ENCODE measurements around the gene ZNF516. TPM values are rescaled to one million over a fixed set of nuclear protein-coding genes. Genes with fewer than 3 reads are reported as not detected.
A peak's percentile ranks its signal among the peaks of the same experiment; 100 is the strongest.

ZNF516 gene
- polyA plus RNA-seq, 3 donors = 5.0 to 41.9 (median 8.6) TPM

DNA sequence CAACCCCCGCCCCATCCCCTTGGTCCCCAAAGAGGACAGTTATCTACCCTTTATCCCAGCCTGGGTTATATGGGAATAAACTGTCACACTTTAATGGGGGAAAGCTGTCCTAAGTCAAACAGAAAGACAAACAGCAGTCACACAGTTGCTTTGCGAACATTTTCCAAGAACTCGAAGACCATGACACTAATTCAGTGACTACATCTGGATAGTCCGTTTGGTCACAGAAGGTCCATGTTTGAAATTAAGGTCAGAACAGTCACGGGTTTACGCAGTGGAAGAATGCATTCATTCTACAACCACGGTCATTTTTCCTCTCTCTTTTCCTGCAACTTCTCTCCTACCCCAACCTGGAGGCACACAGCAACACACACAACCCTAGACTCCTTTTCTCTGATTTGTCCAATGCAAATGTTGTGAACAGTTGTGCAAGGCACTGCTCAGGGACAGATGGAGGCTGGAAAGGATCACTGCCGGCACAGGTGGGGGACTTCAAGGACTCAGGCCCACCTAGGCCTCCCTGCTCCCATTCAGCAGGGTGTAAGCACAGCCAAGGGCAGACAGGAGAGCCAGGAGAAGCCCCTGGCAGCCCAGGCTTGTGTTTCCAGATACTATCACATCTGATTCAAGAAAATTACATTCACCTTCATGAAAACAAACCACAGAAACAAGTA, 39.9 kb downstream of the ZNF516 start:
- Mint-ChIP-seq H3K9me3 (no peaks in the 10 kb centered on the region), H3K27me3 (ENCODE audit: low read depth in 3 of 3) (no peaks in the 10 kb centered on the region), H3K4me3 (no peak overlapping the region), H3K4me1 (peaks cover 69% of the 10 kb centered on the region), H3K27ac (peak overlapping the region in 6 of 7 donors; percentile 4 to 79 (median 68)), H3K36me3 (peaks cover 32 to 45% of the 10 kb centered on the region in 2 donors)
- Histone ChIP-seq H3K36me3 (replicated peaks in 1 of 2; ENCODE audit: control insufficient read depth in 1 of 2, insufficient read depth in 2 of 2, low read length in 2 of 2) (peaks cover 30 to 51% of the 10 kb centered on the region in 2 donors), H3K9ac (ENCODE audit: insufficient read depth, low read length, poor library complexity, severe bottlenecking) (no peak overlapping the region), H3K4me2 (replicated peaks; ENCODE audit: extremely low read depth, low read length, poor library complexity, severe bottlenecking) (no peak overlapping the region), H4K20me1 (ENCODE audit: insufficient read depth, low read length) (peaks cover 99% of the 10 kb centered on the region), H3K27me3 (ENCODE audit: control insufficient read depth in 2 of 2, insufficient read depth in 2 of 2, low read length in 2 of 2) (no peaks in the 10 kb centered on the region), H3K27ac (ENCODE audit: low read depth in 1 of 2, low read length in 2 of 2) (peak overlapping the region in 1 of 2 donors; percentile 56), H3K4me1 (ENCODE audit: control insufficient read depth in 1 of 2, insufficient read depth in 2 of 2, low read length in 2 of 2) (peaks cover 48 to 62% of the 10 kb centered on the region in 2 donors), H3K9me3 (replicated peaks in 1 of 2; ENCODE audit: control insufficient read depth in 1 of 2, insufficient read depth in 1 of 2, low read length in 2 of 2) (no peaks in the 10 kb centered on the region), H3K79me2 (ENCODE audit: insufficient read depth, low read length) (peaks cover 100% of the 10 kb centered on the region), H2AFZ (ENCODE audit: insufficient read depth, low read depth, low read length, poor library complexity, severe bottlenecking) (no peak overlapping the region), H3K4me3 (replicated peaks in 1 of 3; ENCODE audit: low read depth in 2 of 3, low read length in 3 of 3) (no peak overlapping the region)
- TF ChIP-seq, protein P1, sequence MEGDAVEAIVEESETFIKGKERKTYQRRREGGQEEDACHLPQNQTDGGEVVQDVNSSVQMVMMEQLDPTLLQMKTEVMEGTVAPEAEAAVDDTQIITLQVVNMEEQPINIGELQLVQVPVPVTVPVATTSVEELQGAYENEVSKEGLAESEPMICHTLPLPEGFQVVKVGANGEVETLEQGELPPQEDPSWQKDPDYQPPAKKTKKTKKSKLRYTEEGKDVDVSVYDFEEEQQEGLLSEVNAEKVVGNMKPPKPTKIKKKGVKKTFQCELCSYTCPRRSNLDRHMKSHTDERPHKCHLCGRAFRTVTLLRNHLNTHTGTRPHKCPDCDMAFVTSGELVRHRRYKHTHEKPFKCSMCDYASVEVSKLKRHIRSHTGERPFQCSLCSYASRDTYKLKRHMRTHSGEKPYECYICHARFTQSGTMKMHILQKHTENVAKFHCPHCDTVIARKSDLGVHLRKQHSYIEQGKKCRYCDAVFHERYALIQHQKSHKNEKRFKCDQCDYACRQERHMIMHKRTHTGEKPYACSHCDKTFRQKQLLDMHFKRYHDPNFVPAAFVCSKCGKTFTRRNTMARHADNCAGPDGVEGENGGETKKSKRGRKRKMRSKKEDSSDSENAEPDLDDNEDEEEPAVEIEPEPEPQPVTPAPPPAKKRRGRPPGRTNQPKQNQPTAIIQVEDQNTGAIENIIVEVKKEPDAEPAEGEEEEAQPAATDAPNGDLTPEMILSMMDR (IDR thresholded peaks at IDR 0.05) = no peak
- intact Hi-C loops (cut with micrococcal nuclease) = no loop called here
- 85% methylated on average over 5 of the region's 8 CpGs for WGBS (ENCODE audit: insufficient coverage)
- no peak for DNase-seq

DNA sequence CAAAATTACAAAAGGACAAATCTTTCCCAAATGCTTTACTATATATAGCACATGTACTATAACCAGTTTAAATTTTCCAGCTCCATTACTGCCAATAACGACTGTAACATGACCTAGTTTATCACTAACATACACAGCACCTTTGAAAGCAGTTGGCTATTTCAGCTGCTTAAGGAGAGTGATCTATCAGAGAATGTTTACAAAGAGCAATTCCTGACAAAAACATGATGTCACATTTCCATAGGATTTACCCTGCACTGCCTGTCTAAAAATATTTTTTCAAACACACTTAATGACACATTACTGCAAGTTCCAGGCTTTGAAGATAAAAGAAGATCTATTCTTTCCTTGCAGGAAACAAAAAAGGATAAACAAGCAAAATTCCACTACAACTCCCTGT, 40.6 kb downstream of the ZNF516 start:
- intact Hi-C loops (cut with micrococcal nuclease) = loop anchor here in 1 of 2 donors (5.0 kb wide), 1 partner anchor 33 kb away; no protein-coding TSS in a partner anchor
- Histone ChIP-seq H3K27ac (ENCODE audit: low read depth in 1 of 2, low read length in 2 of 2) (peak overlapping the region in 1 of 2 donors; percentile 56), H3K4me1 (ENCODE audit: control insufficient read depth in 1 of 2, insufficient read depth in 2 of 2, low read length in 2 of 2) (peaks cover 55 to 69% of the 10 kb centered on the region in 2 donors), H3K4me3 (replicated peaks in 1 of 3; ENCODE audit: low read depth in 2 of 3, low read length in 3 of 3) (no peak overlapping the region), H3K79me2 (ENCODE audit: insufficient read depth, low read length) (peaks cover 100% of the 10 kb centered on the region), H3K27me3 (ENCODE audit: control insufficient read depth in 2 of 2, insufficient read depth in 2 of 2, low read length in 2 of 2) (no peaks in the 10 kb centered on the region), H2AFZ (ENCODE audit: insufficient read depth, low read depth, low read length, poor library complexity, severe bottlenecking) (no peak overlapping the region), H4K20me1 (ENCODE audit: insufficient read depth, low read length) (peaks cover 98% of the 10 kb centered on the region), H3K36me3 (replicated peaks in 1 of 2; ENCODE audit: control insufficient read depth in 1 of 2, insufficient read depth in 2 of 2, low read length in 2 of 2) (peaks cover 23 to 44% of the 10 kb centered on the region in 2 donors), H3K9ac (ENCODE audit: insufficient read depth, low read length, poor library complexity, severe bottlenecking) (no peak overlapping the region), H3K4me2 (replicated peaks; ENCODE audit: extremely low read depth, low read length, poor library complexity, severe bottlenecking) (no peak overlapping the region), H3K9me3 (replicated peaks in 1 of 2; ENCODE audit: control insufficient read depth in 1 of 2, insufficient read depth in 1 of 2, low read length in 2 of 2) (no peaks in the 10 kb centered on the region)
- no peak for DNase-seq
- peak overlapping the region in 2 of 7 donors; percentile 50 to 73 for H3K27ac Mint-ChIP-seq
- TF ChIP-seq, protein P1 (IDR thresholded peaks at IDR 0.05) = no peak
- no peaks in the 10 kb centered on the region for H3K9me3 Mint-ChIP-seq
- H3K4me1 Mint-ChIP-seq = peaks cover 73% of the 10 kb centered on the region
- H3K4me3 Mint-ChIP-seq = no peak overlapping the region
- WGBS (ENCODE audit: insufficient coverage) = no CpG with 5 or more reads among the region's 1 CpG
- no peaks in the 10 kb centered on the region for H3K27me3 Mint-ChIP-seq (ENCODE audit: low read depth in 3 of 3)
- H3K36me3 Mint-ChIP-seq = peaks cover 26 to 38% of the 10 kb centered on the region in 2 donors
